SK-N-SH treated with all-trans-retinoic acid at 6 μM for 48 hours (cell line): Measurements from ENCODE around the gene CCDC81.

Experiments used
- ATAC-seq: fragments of 200-7000 bp; cut with Tn5 transposase; 3 replicates; pipeline ENCODE4 v1.9.1; 2020; ENCODE audit warnings: mild to moderate bottlenecking, moderate library complexity
- ARNTL ChIP-seq: fragments of 450-650 bp; formaldehyde crosslinking; IDR thresholded peaks from 2 replicates; pipeline ENCODE4 v1.5.0; 2020; ENCODE audit warnings: low read depth, mild to moderate bottlenecking, moderate library complexity, borderline replicate concordance
- BACH2 ChIP-seq: fragments of 250-450 bp; sonication (Bioruptor Pico); IDR thresholded peaks from 2 replicates; pipeline ENCODE4 v1.9.0; 2021; ENCODE audit warnings: mild to moderate bottlenecking, borderline replicate concordance
- CREB5 ChIP-seq: fragments of 250-450 bp; sonication (Bioruptor Pico); IDR thresholded peaks from 2 replicates; pipeline ENCODE4 v1.5.1; 2020; ENCODE audit warnings: low read depth, mild to moderate bottlenecking, moderate library complexity
- CSDC2 ChIP-seq: fragments of 250-450 bp; sonication (Bioruptor Pico); IDR thresholded peaks from 2 replicates; pipeline ENCODE4 v1.5.0; 2020; ENCODE audit warnings: mild to moderate bottlenecking, moderate library complexity
- CSRNP3 ChIP-seq: fragments of 250-450 bp; sonication (Bioruptor Pico); IDR thresholded peaks from 2 replicates; pipeline ENCODE4 v1.5.1; 2021; ENCODE audit warnings: mild to moderate bottlenecking, moderate library complexity
- GLIS3 ChIP-seq: fragments of 250-450 bp; sonication (Bioruptor Pico); IDR thresholded peaks from 2 replicates; pipeline ENCODE4 v1.5.0; 2020; ENCODE audit warnings: mild to moderate bottlenecking, moderate library complexity
- OSR1 ChIP-seq: fragments of 250-450 bp; sonication (Bioruptor Pico); IDR thresholded peaks from 2 replicates; pipeline ENCODE4 v1.8.0; 2022; ENCODE audit warnings: moderate library complexity, mild to moderate bottlenecking, inconsistent platforms
- PATZ1 ChIP-seq: fragments of 250-450 bp; sonication (Bioruptor Pico); IDR thresholded peaks from 2 replicates; pipeline ENCODE4 v1.8.0; 2020; ENCODE audit warnings: mild to moderate bottlenecking, moderate library complexity, borderline replicate concordance
- POU6F1 ChIP-seq: fragments of 250-450 bp; sonication (Bioruptor Pico); IDR thresholded peaks from 2 replicates; pipeline ENCODE4 v1.8.0; 2021; ENCODE audit warnings: low read depth, mild to moderate bottlenecking, moderate library complexity, borderline replicate concordance
- RARB ChIP-seq: fragments of 250-450 bp; sonication (Bioruptor Pico); IDR thresholded peaks from 2 replicates; pipeline ENCODE4 v1.8.0; 2021; ENCODE audit warnings: mild to moderate bottlenecking, moderate library complexity
- SNAI2 ChIP-seq: fragments of 250-450 bp; sonication (Bioruptor Pico); IDR thresholded peaks from 2 replicates; pipeline ENCODE4 v1.5.0; 2020; ENCODE audit warnings: mild to moderate bottlenecking, moderate library complexity
- TOX ChIP-seq: fragments of 250-450 bp; sonication (Bioruptor Pico); IDR thresholded peaks from 2 replicates; pipeline ENCODE4 v1.8.0; 2021; ENCODE audit warnings: mild to moderate bottlenecking, moderate library complexity, borderline replicate concordance
- ZC3H10 ChIP-seq: fragments of 250-450 bp; sonication (Bioruptor Pico); IDR thresholded peaks from 2 replicates; pipeline ENCODE4 v1.5.1; 2021; ENCODE audit warnings: mild to moderate bottlenecking, moderate library complexity
- ZFP3 ChIP-seq: fragments of 250-450 bp; sonication (Bioruptor Pico); IDR thresholded peaks from 2 replicates; pipeline ENCODE4 v1.5.0; 2020; ENCODE audit warnings: mild to moderate bottlenecking, moderate library complexity
- ZNF70 ChIP-seq: fragments of 450-650 bp; formaldehyde crosslinking; IDR thresholded peaks from 2 replicates; pipeline ENCODE4 v1.5.0; 2020; ENCODE audit warnings: mild to moderate bottlenecking, moderate library complexity

The CCDC81 gene

GRCh38 chr11:86443415-86443814, 68.7 kb downstream of the CCDC81 start:
- no peak for ATAC-seq

GRCh38 chr11:86444981-86445380, 70.3 kb downstream of the CCDC81 start:
- TF ChIP-seq GLIS3, result no peak
- no peak for TF ChIP-seq POU6F1 (CRISPR knock-in tag)
- ATAC-seq, result no peak

More at GRCh38 chr11:86443415-86443814, 68.7 kb downstream of the CCDC81 start:
- no peak for TF ChIP-seq ZC3H10 (CRISPR knock-in tag)
- no peak for TF ChIP-seq CSRNP3 (CRISPR knock-in tag)
- TF ChIP-seq RARB (CRISPR knock-in tag), result no peak
- TF ChIP-seq BACH2, result no peak
- no peak for TF ChIP-seq ZNF70
- no peak for TF ChIP-seq OSR1 (CRISPR knock-in tag)
- no peak for TF ChIP-seq ZFP3
- TF ChIP-seq POU6F1 (CRISPR knock-in tag), result no peak
- TF ChIP-seq PATZ1 (CRISPR knock-in tag), result no peak
- TF ChIP-seq TOX (CRISPR knock-in tag), result no peak
- TF ChIP-seq, all 23 proteins: peak for 0

GRCh38 chr11:86446163-86446923, 71.7 kb downstream of the CCDC81 start:
- no peak for ATAC-seq
- TF ChIP-seq POU6F1 (CRISPR knock-in tag) (no peak), ARNTL (CRISPR knock-in tag) (no peak), GLIS3 (no peak), CSDC2 (CRISPR knock-in tag) (no peak), TOX (CRISPR knock-in tag) (no peak), SNAI2 (CRISPR knock-in tag) (no peak)

- TF ChIP-seq CREB5 (CRISPR knock-in tag) (no peak), CSRNP3 (CRISPR knock-in tag) (no peak), ZNF70 (no peak)
- no peak for ATAC-seq
These were observed 72.2 kb downstream of the CCDC81 start for GRCh38 chr11:86446924-86447285.
